ENCODE data around the gene TCERG1. TPM values are rescaled to one million over a fixed set of nuclear protein-coding genes. Genes with fewer than 3 reads are reported as not detected.

Gene TCERG1
- total RNA-seq, 4 donors from 2014 or later, result 63.9 to 117 (median 109) TPM

DNA sequence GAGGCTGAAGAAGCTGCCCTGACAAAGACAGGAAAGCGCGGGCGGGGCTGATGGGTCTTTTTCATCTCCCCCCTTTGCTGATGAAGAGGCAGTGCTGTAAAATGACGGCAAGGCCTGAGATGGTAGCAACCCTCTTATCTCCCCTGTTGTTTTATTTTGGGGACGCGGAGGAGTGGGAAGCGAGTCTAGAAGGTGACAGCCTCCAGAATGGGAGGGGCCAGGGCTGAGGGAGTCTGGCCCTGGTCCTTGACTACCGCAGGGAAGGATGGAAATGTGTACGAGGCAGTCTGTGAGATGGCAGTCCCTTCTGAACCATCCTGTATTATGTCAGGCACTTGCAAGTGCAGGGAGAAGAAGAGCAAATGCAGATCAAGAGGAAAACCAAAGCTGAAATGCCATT, 46.1 kb upstream of the TCERG1 start:
- no peaks in the 10 kb centered on the region for H3K36me3 ChIP-seq
- no peaks in the 10 kb centered on the region for H3K4me1 ChIP-seq
- no peak overlapping the region for H3K27ac ChIP-seq
- intact Hi-C loops (cut with DNase I; ENCODE audit: low total_unique reads), result loop anchor here (5.0 to 10.0 kb wide), 2 partner anchors 99 to 784 kb away; no protein-coding TSS in a partner anchor
- no peaks in the 10 kb centered on the region for H3K9me3 ChIP-seq
- in situ Hi-C loops (cut with MboI; ENCODE audit: low pct_ligation_motif_present in 1 of 4, low pct_unique_long_range_greater_than_20kb in 1 of 4, low sequenced_read_pairs in 3 of 4), result no loop called here
- 82% methylated on average over 9 of the region's 9 CpGs; no CpG with 5 or more reads in 1 of the 2 donors for WGBS, 2 donors (ENCODE audit: low coverage in 1 of 2)
- no peak for TF ChIP-seq EP300 (IDR thresholded peaks at IDR 0.05; ENCODE audit: low read depth)
- DNase-seq, result no peak
- H3K27me3 ChIP-seq, result peaks cover 17% of the 10 kb centered on the region
- H3K4me3 ChIP-seq, result no peak overlapping the region

DNA sequence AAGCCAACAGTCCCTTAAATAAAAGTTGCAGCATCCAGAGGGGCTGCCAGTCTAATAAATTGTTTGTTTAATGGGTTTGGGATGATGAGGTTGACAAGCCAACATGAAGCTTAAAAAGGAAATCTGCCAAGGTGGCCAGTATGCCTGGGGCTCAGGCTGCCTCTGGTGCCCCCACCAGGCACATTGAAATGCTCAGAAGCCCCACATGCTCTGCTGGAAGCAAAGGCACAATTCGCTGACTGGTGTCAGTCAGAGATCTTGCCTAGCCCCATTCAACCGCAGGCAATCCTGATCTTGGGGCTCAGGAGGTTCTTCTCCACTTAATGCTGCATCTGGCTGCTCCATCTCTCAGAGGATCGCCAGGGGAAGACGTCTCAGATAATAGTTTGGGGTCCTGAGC, 44.2 kb upstream of the TCERG1 start:
- Histone ChIP-seq H3K4me1 (no peaks in the 10 kb centered on the region), H3K4me3 (no peak overlapping the region), H3K27me3 (peaks cover 17% of the 10 kb centered on the region), H3K27ac (no peak overlapping the region), H3K36me3 (no peaks in the 10 kb centered on the region), H3K9me3 (no peaks in the 10 kb centered on the region)
- in situ Hi-C loops (cut with MboI; ENCODE audit: low pct_ligation_motif_present in 1 of 4, low pct_unique_long_range_greater_than_20kb in 1 of 4, low sequenced_read_pairs in 3 of 4) (no loop called here), intact Hi-C loops (cut with DNase I; ENCODE audit: low total_unique reads) (loop anchor here (5.0 to 10.0 kb wide), 2 partner anchors 101 to 782 kb away; no protein-coding TSS in a partner anchor)
- 67% methylated on average over 4 of the region's 4 CpGs; no CpG with 5 or more reads in 1 of the 2 donors for WGBS, 2 donors (ENCODE audit: low coverage in 1 of 2)
- DNase-seq, result no peak
- no peak for TF ChIP-seq POLR2AphosphoS5 (IDR thresholded peaks at IDR 0.05)
- TF ChIP-seq, protein P1, sequence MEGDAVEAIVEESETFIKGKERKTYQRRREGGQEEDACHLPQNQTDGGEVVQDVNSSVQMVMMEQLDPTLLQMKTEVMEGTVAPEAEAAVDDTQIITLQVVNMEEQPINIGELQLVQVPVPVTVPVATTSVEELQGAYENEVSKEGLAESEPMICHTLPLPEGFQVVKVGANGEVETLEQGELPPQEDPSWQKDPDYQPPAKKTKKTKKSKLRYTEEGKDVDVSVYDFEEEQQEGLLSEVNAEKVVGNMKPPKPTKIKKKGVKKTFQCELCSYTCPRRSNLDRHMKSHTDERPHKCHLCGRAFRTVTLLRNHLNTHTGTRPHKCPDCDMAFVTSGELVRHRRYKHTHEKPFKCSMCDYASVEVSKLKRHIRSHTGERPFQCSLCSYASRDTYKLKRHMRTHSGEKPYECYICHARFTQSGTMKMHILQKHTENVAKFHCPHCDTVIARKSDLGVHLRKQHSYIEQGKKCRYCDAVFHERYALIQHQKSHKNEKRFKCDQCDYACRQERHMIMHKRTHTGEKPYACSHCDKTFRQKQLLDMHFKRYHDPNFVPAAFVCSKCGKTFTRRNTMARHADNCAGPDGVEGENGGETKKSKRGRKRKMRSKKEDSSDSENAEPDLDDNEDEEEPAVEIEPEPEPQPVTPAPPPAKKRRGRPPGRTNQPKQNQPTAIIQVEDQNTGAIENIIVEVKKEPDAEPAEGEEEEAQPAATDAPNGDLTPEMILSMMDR (IDR thresholded peaks at IDR 0.05), result no peak
- no peak for TF ChIP-seq EP300 (IDR thresholded peaks at IDR 0.05; ENCODE audit: low read depth)
- no peak for TF ChIP-seq POLR2A (IDR thresholded peaks at IDR 0.05)

DNA sequence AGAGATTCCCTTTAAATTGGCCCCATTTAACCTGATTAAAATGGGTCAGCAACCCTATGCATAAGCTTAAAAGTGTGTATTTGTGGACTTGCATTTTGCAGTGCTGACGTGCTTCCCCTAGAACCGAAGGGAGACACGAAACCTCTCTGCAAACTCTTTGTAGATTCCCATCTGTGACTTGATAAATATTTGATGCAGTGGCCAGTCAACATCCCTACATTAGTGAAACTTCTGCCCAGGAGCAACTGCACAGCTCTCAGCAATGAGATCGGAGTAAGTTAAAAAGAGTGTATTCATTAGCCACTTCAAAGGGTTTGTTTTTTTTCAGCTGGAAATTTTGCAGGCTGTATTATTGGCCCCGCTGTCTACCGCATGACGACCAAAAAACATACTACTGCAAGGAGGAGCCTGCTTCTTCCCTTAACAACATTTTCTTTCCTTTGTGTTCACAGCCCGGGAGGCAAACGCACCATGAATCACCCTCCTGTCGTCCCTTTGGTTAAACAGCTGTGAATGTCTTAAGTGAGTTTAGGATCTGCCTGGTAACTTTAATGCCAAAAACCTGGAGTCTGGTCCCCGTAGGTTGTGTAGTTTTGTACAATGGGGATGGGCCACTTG, 38.0 kb upstream of the TCERG1 start:
- H3K36me3 ChIP-seq, result no peaks in the 10 kb centered on the region
- TF ChIP-seq, protein P1 (IDR thresholded peaks at IDR 0.05), result no peak
- TF ChIP-seq POLR2A (IDR thresholded peaks at IDR 0.05) (no peak), EP300 (IDR thresholded peaks at IDR 0.05; ENCODE audit: low read depth) (no peak), POLR2AphosphoS5 (IDR thresholded peaks at IDR 0.05) (no peak)
- no peak for DNase-seq
- peaks cover 3% of the 10 kb centered on the region for H3K27me3 ChIP-seq
- H3K27ac ChIP-seq, result no peak overlapping the region
- intact Hi-C loops (cut with DNase I; ENCODE audit: low total_unique reads), result loop anchor here (10.0 kb wide), 1 partner anchor 776 kb away; no protein-coding TSS in a partner anchor
- no peak overlapping the region for H3K4me3 ChIP-seq
- no peaks in the 10 kb centered on the region for H3K9me3 ChIP-seq
- 52% methylated on average over 7 to 11 of the region's 11 CpGs for WGBS, 2 donors (ENCODE audit: low coverage in 1 of 2)
- H3K4me1 ChIP-seq, result no peaks in the 10 kb centered on the region
- in situ Hi-C loops (cut with MboI; ENCODE audit: low pct_ligation_motif_present in 1 of 4, low pct_unique_long_range_greater_than_20kb in 1 of 4, low sequenced_read_pairs in 3 of 4), result no loop called here

DNA sequence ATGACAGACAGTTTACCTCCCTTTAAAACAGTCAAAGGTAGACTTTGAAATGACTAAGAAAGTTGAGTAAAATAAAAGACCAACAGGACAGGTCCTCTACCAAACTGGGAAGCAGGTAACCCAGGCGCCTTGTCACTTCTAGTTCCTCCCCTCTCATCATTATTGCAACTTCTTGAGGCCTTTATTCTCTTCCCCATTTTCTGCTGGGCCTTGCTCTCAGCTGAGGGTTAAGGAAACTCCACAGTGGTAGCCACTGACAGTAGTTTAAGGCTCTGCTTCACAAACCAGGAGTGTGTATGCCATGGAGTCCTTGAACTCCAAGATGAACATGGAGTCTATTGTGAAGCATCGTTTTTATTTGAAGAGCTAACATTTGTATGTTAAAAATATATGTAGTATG, 36.9 kb upstream of the TCERG1 start:
- no peaks in the 10 kb centered on the region for H3K4me1 ChIP-seq
- H3K36me3 ChIP-seq, result no peaks in the 10 kb centered on the region
- DNase-seq, result no peak
- intact Hi-C loops (cut with DNase I; ENCODE audit: low total_unique reads) (no loop called here), in situ Hi-C loops (cut with MboI; ENCODE audit: low pct_ligation_motif_present in 1 of 4, low pct_unique_long_range_greater_than_20kb in 1 of 4, low sequenced_read_pairs in 3 of 4) (loop anchor here in 1 of 4 donors (10.0 kb wide), 1 partner anchor 115 kb away; no protein-coding TSS in a partner anchor)
- no peak overlapping the region for H3K27ac ChIP-seq
- H3K4me3 ChIP-seq, result no peak overlapping the region
- no peaks in the 10 kb centered on the region for H3K9me3 ChIP-seq
- TF ChIP-seq EP300 (IDR thresholded peaks at IDR 0.05; ENCODE audit: low read depth) (no peak), POLR2AphosphoS5 (IDR thresholded peaks at IDR 0.05) (no peak)
- H3K27me3 ChIP-seq, result peaks cover 3% of the 10 kb centered on the region
- 86% methylated on average over 2 of the region's 2 CpGs for WGBS, 2 donors (ENCODE audit: low coverage in 1 of 2)

DNA sequence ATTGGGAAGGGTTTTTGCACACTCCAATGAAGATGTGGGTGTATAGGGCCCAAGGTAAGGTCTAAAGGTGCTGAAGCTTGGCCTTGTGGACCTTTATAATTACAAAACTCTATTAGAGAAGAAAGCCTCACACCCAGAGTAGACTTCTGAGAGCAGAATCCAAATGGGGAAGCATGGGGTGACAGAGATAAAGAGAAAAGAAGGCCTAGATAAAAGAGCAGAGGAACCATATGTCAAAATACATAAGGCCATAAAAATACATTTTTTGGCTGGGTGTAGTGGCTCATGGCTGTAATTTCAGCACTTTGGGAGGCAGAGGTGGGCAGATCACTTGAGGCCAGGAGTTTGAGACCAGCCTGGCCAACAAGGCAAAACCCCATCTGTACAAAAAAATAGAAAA, 27.4 kb upstream of the TCERG1 start:
- DNase-seq, result no peak
- intact Hi-C loops (cut with DNase I; ENCODE audit: low total_unique reads) (no loop called here), in situ Hi-C loops (cut with MboI; ENCODE audit: low pct_ligation_motif_present in 1 of 4, low pct_unique_long_range_greater_than_20kb in 1 of 4, low sequenced_read_pairs in 3 of 4) (loop anchor here in 1 of 4 donors (10.0 kb wide), 1 partner anchor 125 kb away; no protein-coding TSS in a partner anchor)
- no peaks in the 10 kb centered on the region for H3K9me3 ChIP-seq
- H3K4me3 ChIP-seq, result no peak overlapping the region
- H3K36me3 ChIP-seq, result no peaks in the 10 kb centered on the region
- TF ChIP-seq EP300 (IDR thresholded peaks at IDR 0.05; ENCODE audit: low read depth) (no peak), POLR2A (IDR thresholded peaks at IDR 0.05) (no peak), POLR2AphosphoS5 (IDR thresholded peaks at IDR 0.05) (no peak)
- TF ChIP-seq, protein P1 (IDR thresholded peaks at IDR 0.05), result no peak
- no peak overlapping the region for H3K27ac ChIP-seq
- peaks cover 7% of the 10 kb centered on the region for H3K27me3 ChIP-seq
- H3K4me1 ChIP-seq, result no peaks in the 10 kb centered on the region

Data from transverse colon (tissue), 4 donors.